Lower leg skin (tissue), 3 donors: ENCODE data around the gene TNFRSF1A.

ENCODE experiments used
- CTCF ChIP-seq, 3 donors: fragments of 450-650 bp; IDR thresholded peaks; one replicate each; pipeline ENCODE4 v1.5.1; 2016; ENCODE audit warnings: antibody characterized with exemption in 3 of 3, mild to moderate bottlenecking in 3 of 3, moderate library complexity in 2 of 3
- POLR2A ChIP-seq, 2 donors: fragments of 450-650 bp; IDR thresholded peaks; one replicate each; pipeline ENCODE4 v1.6.1; 2016 to 2017; ENCODE audit warnings: antibody characterized with exemption in 2 of 2, mild to moderate bottlenecking in 1 of 2, moderate library complexity in 1 of 2

- TF ChIP-seq CTCF (IDR thresholded peaks at IDR 0.05) = no peak
- TF ChIP-seq POLR2A (IDR thresholded peaks at IDR 0.05) = no peak
Observed at GRCh38 chr12:6374786-6375160, 32.9 kb upstream of the TNFRSF1A start.
